CD4-positive, CD25-positive, alpha-beta regulatory T cell (primary cell): ENCODE measurements around the gene WNK2. TPM values are rescaled to one million over a fixed set of nuclear protein-coding genes. Genes with fewer than 3 reads are reported as not detected.
A peak's percentile ranks its signal among the peaks of the same experiment; 100 is the strongest.

Experiments
- ATAC-seq, 2 donors: fragments of 150-1000 bp; cut with Tn5 transposase; one replicate each; pipeline ENCODE4 v1.10.0; 2021; ENCODE audit warnings: low read depth in 2 of 2, moderate number of reproducible peaks in 2 of 2, moderate library complexity in 1 of 2
- DNase-seq, 3 donors: peaks; one replicate each; pipeline versions ENCODE4 v3.0.0 to v3.0.0-alpha.2; 2012 to 2022; ENCODE audit warnings: mixed read lengths in 1 of 3
- H3K27ac ChIP-seq: one replicate; pipeline ENCODE4 v1.7.0; 2013; ENCODE audit warnings: mild to moderate bottlenecking, low read length; ENCODE audit not compliant: insufficient read depth, poor library complexity, severe bottlenecking
- H3K27me3 ChIP-seq: one replicate; pipeline ENCODE4 v1.7.0; 2013; ENCODE audit warnings: low read length; ENCODE audit not compliant: control insufficient read depth, insufficient read depth
- H3K36me3 ChIP-seq: one replicate; pipeline ENCODE4 v1.7.0; 2013; ENCODE audit warnings: mild to moderate bottlenecking, low read length, moderate library complexity; ENCODE audit not compliant: control insufficient read depth, insufficient read depth
- H3K4me1 ChIP-seq: 2 replicates; pipeline ENCODE4 v1.7.0; 2013; ENCODE audit warnings: mild to moderate bottlenecking, low read length; ENCODE audit not compliant: insufficient read depth, control insufficient read depth, poor library complexity, severe bottlenecking
- H3K4me3 ChIP-seq: one replicate; pipeline ENCODE4 v1.7.0; 2013; ENCODE audit warnings: low read depth, mild to moderate bottlenecking, low read length, moderate library complexity
- H3K9me3 ChIP-seq, 2 experiments: 1 replicate in 1 of 2; 2 replicates in 1 of 2; pipeline ENCODE4 v1.7.0; 2013; ENCODE audit warnings: low read length in 2 of 2, mild to moderate bottlenecking in 1 of 2, moderate library complexity in 1 of 2; ENCODE audit not compliant: control insufficient read depth in 2 of 2
- H3K27ac Mint-ChIP-seq, 3 donors: one replicate each; pipeline ENCODE4 v1.8.0; 2020 to 2022; ENCODE audit warnings: mild to moderate bottlenecking in 3 of 3, mixed read lengths in 3 of 3, moderate library complexity in 2 of 3
- H3K27me3 Mint-ChIP-seq: one replicate; pipeline ENCODE4 v1.8.0; 2022; ENCODE audit warnings: mild to moderate bottlenecking, mixed read lengths
- H3K36me3 Mint-ChIP-seq: one replicate; pipeline ENCODE4 v1.8.0; 2020; ENCODE audit warnings: mixed read lengths
- H3K4me1 Mint-ChIP-seq, 4 donors: one replicate each; pipeline ENCODE4 v1.8.0; 2020 to 2022; ENCODE audit warnings: mixed read lengths in 4 of 4, mild to moderate bottlenecking in 1 of 4
- H3K4me3 Mint-ChIP-seq, 4 donors: one replicate each; pipeline ENCODE4 v1.8.0; 2020 to 2022; ENCODE audit warnings: mild to moderate bottlenecking in 4 of 4, mixed read lengths in 4 of 4, moderate library complexity in 3 of 4
- H3K9me3 Mint-ChIP-seq, 7 donors: one replicate each; pipeline ENCODE4 v1.8.0; 2020 to 2022; ENCODE audit warnings: mixed read lengths in 7 of 7, mild to moderate bottlenecking in 3 of 7, moderate library complexity in 2 of 7
- polyA plus RNA-seq, 4 donors: library from polyadenylated mRNA; unstranded; fragments of 300-500 nt; fragmentation: Illumina TruSeq; gene quantifications; one replicate each; pipeline ENCODE4 v1.2.3, GENCODE V29; 2021
- total RNA-seq: library from RNA; stranded (reverse); gene quantifications from one replicate; pipeline ENCODE4 v1.2.3, GENCODE V29; 2022

Gene WNK2
- total and polyA plus RNA-seq, 5 donors from 2014 or later, result 0.22 TPM; not detected in 4

DNA sequence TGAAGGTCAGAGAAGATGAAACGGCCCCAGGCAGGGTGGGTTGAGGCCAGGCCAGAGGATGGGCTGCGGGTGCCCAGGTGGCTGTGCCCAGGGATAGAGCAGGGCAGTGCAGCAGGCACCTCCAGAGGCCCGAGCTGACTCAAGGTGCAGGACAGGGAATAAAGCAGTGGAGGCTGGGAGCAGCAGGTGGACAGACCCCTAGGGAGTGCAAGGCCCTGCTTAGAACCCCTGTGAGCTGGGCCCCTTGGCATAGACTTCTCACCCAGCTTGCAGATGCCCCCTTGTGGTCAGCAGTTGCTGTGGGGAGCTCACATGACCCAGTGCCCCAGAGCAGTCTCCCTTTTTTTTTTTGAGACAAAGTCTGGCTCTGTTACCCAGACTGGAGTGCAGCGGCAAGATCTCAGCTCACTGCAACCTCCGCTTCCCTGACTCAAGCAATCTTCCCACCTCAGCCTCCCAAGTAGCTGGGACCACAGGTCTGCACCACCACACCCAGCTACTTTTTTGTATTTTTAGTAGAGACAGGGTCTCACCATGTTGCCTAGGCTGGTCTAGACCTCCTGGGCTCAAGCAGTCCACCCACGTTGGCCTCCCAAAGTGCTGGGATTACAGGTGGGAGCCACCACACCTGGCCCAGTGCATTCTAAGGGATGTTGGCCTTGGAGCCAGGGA is 118.8 kb downstream of the WNK2 start:
- Histone ChIP-seq H3K4me1 (no peaks in the 10 kb centered on the region), H3K27me3 (no peaks in the 10 kb centered on the region), H3K4me3 (no peak overlapping the region), H3K9me3 (no peaks in the 10 kb centered on the region), H3K27ac (no peak overlapping the region), H3K36me3 (no peaks in the 10 kb centered on the region)
- H3K9me3 Mint-ChIP-seq, result no peaks in the 10 kb centered on the region
- peak; percentile 39 to 81 (median 67) for DNase-seq
- H3K27me3 Mint-ChIP-seq, result no peaks in the 10 kb centered on the region
- peak; percentile 59 to 70 for ATAC-seq
- H3K27ac Mint-ChIP-seq, result peak overlapping the region in 1 of 3 donors; percentile 65
- H3K4me1 Mint-ChIP-seq, result peaks cover 0 to 22% (median 1%) of the 10 kb centered on the region in 4 donors
- no peaks in the 10 kb centered on the region for H3K36me3 Mint-ChIP-seq
- H3K4me3 Mint-ChIP-seq, result no peak overlapping the region

GRCh38 chr9:93303258-93303771 is 119.4 kb downstream of the WNK2 start:
- no peaks in the 10 kb centered on the region for H3K9me3 ChIP-seq
- DNase-seq (no peak), ATAC-seq (no peak)
- no peaks in the 10 kb centered on the region for H3K27me3 Mint-ChIP-seq
- peaks cover 0 to 18% (median 0%) of the 10 kb centered on the region in 4 donors for H3K4me1 Mint-ChIP-seq
- no peak overlapping the region for H3K4me3 Mint-ChIP-seq
- H3K4me1 ChIP-seq, result no peaks in the 10 kb centered on the region
- H3K36me3 Mint-ChIP-seq, result no peaks in the 10 kb centered on the region
- H3K4me3 ChIP-seq, result no peak overlapping the region
- H3K27ac Mint-ChIP-seq, result no peak overlapping the region
- H3K27me3 ChIP-seq, result no peaks in the 10 kb centered on the region
- no peaks in the 10 kb centered on the region for H3K9me3 Mint-ChIP-seq
- H3K27ac ChIP-seq, result no peak overlapping the region
- no peaks in the 10 kb centered on the region for H3K36me3 ChIP-seq

DNA sequence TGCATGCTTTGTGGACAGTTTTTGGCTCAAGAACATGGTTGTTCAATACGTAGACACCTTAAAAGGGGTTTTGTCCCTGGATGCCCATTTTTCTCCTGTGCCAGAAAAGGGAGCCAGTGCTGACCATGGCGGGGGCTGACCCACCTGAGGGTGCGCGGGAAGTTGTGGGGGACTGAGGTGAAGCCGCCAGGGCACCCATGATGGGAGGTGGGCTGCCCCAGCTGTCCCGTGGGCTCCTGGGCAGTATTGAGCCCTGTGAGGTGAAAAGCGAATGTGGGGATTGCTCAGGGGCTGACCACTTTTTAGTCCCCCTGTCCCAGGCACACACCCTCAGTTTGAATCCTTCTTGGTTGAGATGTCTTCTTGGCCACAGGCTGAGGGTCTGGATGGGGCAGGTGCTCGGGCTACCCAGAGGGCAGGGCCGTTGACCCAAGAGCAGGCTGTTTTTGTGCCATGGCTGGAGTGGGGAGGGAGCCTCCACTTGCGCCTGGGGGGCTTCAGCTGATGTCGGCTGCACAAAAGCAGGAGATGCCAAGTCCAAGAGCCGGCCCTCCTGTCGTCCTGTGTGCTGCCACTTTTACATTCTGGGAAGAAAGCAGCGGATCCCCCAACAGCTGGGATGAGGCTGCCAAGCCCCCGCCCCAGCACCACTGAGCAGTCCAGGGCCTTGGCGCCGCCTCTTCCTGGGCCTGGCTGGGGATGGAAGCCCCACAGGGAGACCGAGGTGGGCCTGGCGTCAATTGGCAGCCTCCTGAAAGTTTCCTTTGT is 120.1 kb downstream of the WNK2 start:
- DNase-seq, result no peak
- no peaks in the 10 kb centered on the region for H3K27me3 ChIP-seq
- no peaks in the 10 kb centered on the region for H3K4me1 ChIP-seq
- H3K4me1 Mint-ChIP-seq, result peaks cover 0 to 15% (median 0%) of the 10 kb centered on the region in 4 donors
- H3K9me3 ChIP-seq, result no peaks in the 10 kb centered on the region
- no peaks in the 10 kb centered on the region for H3K27me3 Mint-ChIP-seq
- no peaks in the 10 kb centered on the region for H3K36me3 ChIP-seq
- H3K36me3 Mint-ChIP-seq, result no peaks in the 10 kb centered on the region
- H3K27ac ChIP-seq, result no peak overlapping the region
- H3K27ac Mint-ChIP-seq, result no peak overlapping the region
- H3K9me3 Mint-ChIP-seq, result no peaks in the 10 kb centered on the region
- H3K4me3 Mint-ChIP-seq, result no peak overlapping the region
- H3K4me3 ChIP-seq, result no peak overlapping the region
- no peak for ATAC-seq

GRCh38 chr9:93304574-93305496 is 120.9 kb downstream of the WNK2 start:
- no peaks in the 10 kb centered on the region for H3K27me3 Mint-ChIP-seq
- Histone ChIP-seq H3K27me3 (no peaks in the 10 kb centered on the region), H3K4me3 (no peak overlapping the region), H3K36me3 (no peaks in the 10 kb centered on the region), H3K4me1 (no peaks in the 10 kb centered on the region), H3K9me3 (no peaks in the 10 kb centered on the region), H3K27ac (no peak overlapping the region)
- no peaks in the 10 kb centered on the region for H3K9me3 Mint-ChIP-seq
- ATAC-seq, result no peak
- no peak overlapping the region for H3K27ac Mint-ChIP-seq
- peaks cover 0 to 15% (median 0%) of the 10 kb centered on the region in 4 donors for H3K4me1 Mint-ChIP-seq
- peak in 1 of 3 donors; percentile 17 for DNase-seq
- H3K4me3 Mint-ChIP-seq, result no peak overlapping the region
- H3K36me3 Mint-ChIP-seq, result no peaks in the 10 kb centered on the region

DNA sequence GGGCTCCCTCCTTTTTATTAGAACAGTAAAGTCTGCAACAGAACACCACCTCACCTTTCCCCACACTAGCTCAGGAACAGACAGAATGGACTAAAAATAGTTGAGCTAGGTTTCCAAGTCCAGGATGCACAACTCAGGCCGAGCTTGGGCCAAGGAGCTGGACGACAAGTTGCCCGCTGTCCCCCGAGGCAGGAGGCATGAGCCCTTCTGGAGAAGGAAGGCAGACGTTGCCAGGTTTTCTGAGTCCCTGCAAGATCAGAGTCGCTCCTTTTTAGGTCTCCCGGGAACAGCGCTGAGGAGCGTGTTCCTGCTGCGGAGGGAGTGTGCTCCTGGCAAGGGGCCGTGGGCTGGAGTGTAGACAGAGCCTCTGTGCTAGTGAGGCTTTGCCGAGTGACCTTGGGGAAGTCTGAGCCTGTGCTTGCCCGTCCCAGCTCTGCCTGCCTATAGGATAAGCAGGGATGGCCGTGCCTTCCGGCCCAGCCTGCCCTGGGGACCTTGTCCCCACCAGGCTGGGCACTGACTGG is 121.6 kb downstream of the WNK2 start:
- H3K27me3 Mint-ChIP-seq, result no peaks in the 10 kb centered on the region

GRCh38 chr9:93306081-93306480 is 122.1 kb downstream of the WNK2 start:
- no peaks in the 10 kb centered on the region for H3K36me3 Mint-ChIP-seq

More for the DNA sequence above, 121.6 kb downstream of the WNK2 start:
- no peaks in the 10 kb centered on the region for H3K9me3 Mint-ChIP-seq
- Histone ChIP-seq H3K4me1 (no peaks in the 10 kb centered on the region), H3K27me3 (no peaks in the 10 kb centered on the region), H3K27ac (no peak overlapping the region), H3K9me3 (no peaks in the 10 kb centered on the region), H3K36me3 (no peaks in the 10 kb centered on the region), H3K4me3 (no peak overlapping the region)
- no peak overlapping the region for H3K4me3 Mint-ChIP-seq
- no peaks in the 10 kb centered on the region for H3K36me3 Mint-ChIP-seq
- DNase-seq, result no peak
- H3K4me1 Mint-ChIP-seq, result peaks cover 0 to 15% (median 0%) of the 10 kb centered on the region in 4 donors
- no peak overlapping the region for H3K27ac Mint-ChIP-seq
- ATAC-seq, result no peak

GRCh38 chr9:93306579-93307091 is 122.7 kb downstream of the WNK2 start:
- Histone ChIP-seq H3K27me3 (no peaks in the 10 kb centered on the region), H3K4me3 (no peak overlapping the region), H3K9me3 (no peaks in the 10 kb centered on the region), H3K4me1 (no peaks in the 10 kb centered on the region), H3K27ac (no peak overlapping the region), H3K36me3 (no peaks in the 10 kb centered on the region)
- ATAC-seq (no peak), DNase-seq (no peak)
- no peaks in the 10 kb centered on the region for H3K9me3 Mint-ChIP-seq
- no peaks in the 10 kb centered on the region for H3K36me3 Mint-ChIP-seq
- H3K27ac Mint-ChIP-seq, result no peak overlapping the region
- no peak overlapping the region for H3K4me3 Mint-ChIP-seq
- H3K4me1 Mint-ChIP-seq, result peaks cover 0 to 13% (median 0%) of the 10 kb centered on the region in 4 donors
- peaks cover 7% of the 10 kb centered on the region for H3K27me3 Mint-ChIP-seq

More at GRCh38 chr9:93306081-93306480, 122.1 kb downstream of the WNK2 start:
- Histone ChIP-seq H3K9me3 (no peaks in the 10 kb centered on the region), H3K36me3 (no peaks in the 10 kb centered on the region), H3K4me1 (no peaks in the 10 kb centered on the region), H3K27ac (no peak overlapping the region), H3K27me3 (no peaks in the 10 kb centered on the region), H3K4me3 (no peak overlapping the region)
- H3K9me3 Mint-ChIP-seq, result no peaks in the 10 kb centered on the region
- H3K4me1 Mint-ChIP-seq, result peaks cover 0 to 13% (median 0%) of the 10 kb centered on the region in 4 donors
- H3K27ac Mint-ChIP-seq, result no peak overlapping the region
- no peak for ATAC-seq
- peaks cover 5% of the 10 kb centered on the region for H3K27me3 Mint-ChIP-seq
- no peak for DNase-seq
- H3K4me3 Mint-ChIP-seq, result no peak overlapping the region
